DOHH2 (cell line): ENCODE results near the gene KHDC1.

ENCODE experiments used
- H3F3A ChIP-seq: fragments of 200-600 bp; sonication (generic), shearing (Covaris generic); 2 replicates; pipeline ENCODE4 v1.6.0; 2016; ENCODE audit warnings: antibody characterized with exemption, mild to moderate bottlenecking; ENCODE audit not compliant: control insufficient read depth, insufficient read depth
- H3K27ac ChIP-seq: fragments of 200-600 bp; sonication (generic); 2 replicates; pipeline ENCODE4 v1.5.1; 2014; ENCODE audit warnings: low read depth, mild to moderate bottlenecking, low read length, moderate library complexity
- H3K27me3 ChIP-seq: fragments of 200-600 bp; sonication (generic); 2 replicates; pipeline ENCODE4 v1.6.1; 2014; ENCODE audit warnings: mild to moderate bottlenecking, low read length, mixed read lengths; ENCODE audit not compliant: control insufficient read depth
- H3K36me3 ChIP-seq: fragments of 200-600 bp; sonication (generic); 2 replicates; pipeline ENCODE4 v1.6.1; 2014; ENCODE audit warnings: mild to moderate bottlenecking, low read length, moderate library complexity, mixed read lengths; ENCODE audit not compliant: control insufficient read depth
- H3K4me1 ChIP-seq: fragments of 200-600 bp; sonication (generic); 2 replicates; pipeline ENCODE4 v1.6.1; 2014; ENCODE audit warnings: mild to moderate bottlenecking, low read length, mixed read lengths; ENCODE audit not compliant: control insufficient read depth
- H3K4me2 ChIP-seq: fragments of 200-600 bp; sonication (generic); 2 replicates; pipeline ENCODE4 v1.6.0; 2014; ENCODE audit warnings: mild to moderate bottlenecking, low read length, moderate library complexity
- H3K4me3 ChIP-seq: fragments of 200-600 bp; sonication (generic); 2 replicates; pipeline ENCODE4 v1.5.1; 2014; ENCODE audit warnings: mild to moderate bottlenecking, low read length, mixed read lengths
- H3K79me2 ChIP-seq: fragments of 200-600 bp; sonication (generic); 2 replicates; pipeline ENCODE4 v1.6.1; 2014; ENCODE audit warnings: mild to moderate bottlenecking, low read length, mixed read lengths; ENCODE audit not compliant: control insufficient read depth
- H3K9me2 ChIP-seq: fragments of 200-600 bp; sonication (generic); replicated peaks from 2 replicates; pipeline ENCODE4 v1.6.1; 2014; ENCODE audit warnings: mild to moderate bottlenecking, low read length, mixed read lengths; ENCODE audit not compliant: control insufficient read depth
- H3K9me3 ChIP-seq: fragments of 200-600 bp; sonication (generic); 2 replicates; pipeline ENCODE4 v1.6.1; 2014; ENCODE audit warnings: antibody characterized with exemption, low read length, mixed read lengths; ENCODE audit not compliant: control insufficient read depth, insufficient read depth
- H4K20me1 ChIP-seq: fragments of 200-600 bp; sonication (generic); 2 replicates; pipeline ENCODE4 v1.6.0; 2014; ENCODE audit warnings: low read depth, mild to moderate bottlenecking, antibody characterized with exemption, low read length, moderate library complexity; ENCODE audit not compliant: control insufficient read depth, insufficient read depth
- CTCF ChIP-seq: fragments of 200-600 bp; sonication (generic); IDR thresholded peaks from one replicate; pipeline ENCODE4 v1.5.1; 2014; ENCODE audit warnings: antibody characterized with exemption, mild to moderate bottlenecking, low read depth, low read length; ENCODE audit not compliant: poor library complexity, severe bottlenecking
- EZH2phosphoT487 ChIP-seq: fragments of 200-600 bp; sonication (generic); IDR thresholded peaks from 2 replicates; pipeline ENCODE4 v1.6.1; 2017; ENCODE audit warnings: borderline replicate concordance, mild to moderate bottlenecking, antibody characterized with exemption, low read length, moderate library complexity, mixed read lengths

KHDC1 gene

GRCh38 chr6:73203098-73203497 lies 59.9 kb downstream of the KHDC1 start:
- Histone ChIP-seq H3K27ac (no peak overlapping the region), H3K9me2 (no peaks in the 10 kb centered on the region), H3K27me3 (peaks cover 2% of the 10 kb centered on the region; the same call in 1 of the 2 replicates), H4K20me1 (no peaks in the 10 kb centered on the region), H3F3A (no peaks in the 10 kb centered on the region), H3K4me1 (peaks cover 4% of the 10 kb centered on the region), H3K79me2 (no peaks in the 10 kb centered on the region), H3K9me3 (no peaks in the 10 kb centered on the region), H3K4me3 (no peak overlapping the region), H3K36me3 (no peaks in the 10 kb centered on the region), H3K4me2 (no peak overlapping the region)
- no peak for TF ChIP-seq CTCF
- no peak for TF ChIP-seq EZH2phosphoT487

GRCh38 chr6:73200735-73201134 lies 62.3 kb downstream of the KHDC1 start:
- no peaks in the 10 kb centered on the region for H3K79me2 ChIP-seq
- H3K27me3 ChIP-seq, result no peaks in the 10 kb centered on the region
- no peaks in the 10 kb centered on the region; the same call in 1 of the 2 replicates for H3F3A ChIP-seq
- no peak overlapping the region for H3K4me3 ChIP-seq
- no peak overlapping the region for H3K4me2 ChIP-seq
- H4K20me1 ChIP-seq, result no peaks in the 10 kb centered on the region
- H3K27ac ChIP-seq, result no peak overlapping the region
- H3K9me3 ChIP-seq, result no peaks in the 10 kb centered on the region
- H3K36me3 ChIP-seq, result peaks cover 16% of the 10 kb centered on the region
- no peaks in the 10 kb centered on the region for H3K9me2 ChIP-seq
- peaks cover 8% of the 10 kb centered on the region for H3K4me1 ChIP-seq
- no peak for TF ChIP-seq CTCF
- no peak for TF ChIP-seq EZH2phosphoT487

GRCh38 chr6:73200247-73200646 lies 62.7 kb downstream of the KHDC1 start:
- Histone ChIP-seq H3K27ac (no peak overlapping the region), H3K9me2 (no peaks in the 10 kb centered on the region), H3K4me3 (no peak overlapping the region), H3K79me2 (no peaks in the 10 kb centered on the region), H3K36me3 (peaks cover 20% of the 10 kb centered on the region), H3K4me2 (no peak overlapping the region), H3K27me3 (no peaks in the 10 kb centered on the region), H3K4me1 (peaks cover 8% of the 10 kb centered on the region), H3K9me3 (no peaks in the 10 kb centered on the region), H3F3A (no peaks in the 10 kb centered on the region; the same call in 1 of the 2 replicates), H4K20me1 (no peaks in the 10 kb centered on the region)
- TF ChIP-seq EZH2phosphoT487 (no peak), CTCF (no peak)
